HTERT RPE-1 (cell line): Measurements from ENCODE around the gene WDR41.

Experiments
- in situ Hi-C: fragments of 300-500 bp; cut with MboI; formaldehyde crosslinking; loops from 4 replicates; pipeline ENCODE4 v1.14.3; 2020; ENCODE audit warnings: low sequenced_read_pairs

Gene WDR41

DNA sequence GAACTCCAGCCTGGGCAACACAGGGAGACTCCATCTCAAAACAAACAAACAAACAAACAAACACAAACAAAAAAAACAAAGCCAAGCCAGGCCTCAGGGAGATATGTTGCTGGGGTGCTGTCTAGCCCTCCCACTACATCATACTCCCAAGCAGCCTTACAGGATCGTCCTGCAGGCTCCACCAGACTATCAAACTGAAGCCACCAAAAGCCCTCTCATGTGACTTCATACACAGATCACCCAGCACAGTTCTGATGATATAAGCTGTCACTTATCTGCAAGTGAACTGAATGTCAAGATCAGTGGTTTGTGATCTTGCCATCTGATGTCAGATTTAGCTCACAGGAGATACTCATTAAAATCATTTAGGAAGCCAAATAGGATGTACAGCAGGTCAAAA is 43.3 kb downstream of the WDR41 start:
- in situ Hi-C loops: no loop called here

DNA sequence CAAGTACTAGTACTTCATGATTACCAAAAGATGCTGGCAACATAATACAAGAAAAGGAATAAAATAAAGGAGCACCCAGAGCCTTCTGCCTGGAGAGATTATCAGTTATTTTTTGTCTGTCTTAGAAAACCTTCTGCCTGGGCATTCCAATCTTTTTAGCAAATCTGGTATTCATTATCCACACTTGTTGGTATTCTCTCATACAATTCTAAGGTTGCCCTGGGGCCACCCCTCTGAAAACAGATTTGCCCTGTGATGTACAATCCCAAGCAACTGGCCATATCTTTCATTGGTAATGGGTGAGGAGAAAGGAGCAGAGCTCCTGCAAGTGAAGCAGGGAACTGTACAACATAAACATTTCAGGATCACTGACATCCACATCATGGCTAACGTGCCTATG is 47.8 kb downstream of the WDR41 start:
- in situ Hi-C loops: no loop called here

DNA sequence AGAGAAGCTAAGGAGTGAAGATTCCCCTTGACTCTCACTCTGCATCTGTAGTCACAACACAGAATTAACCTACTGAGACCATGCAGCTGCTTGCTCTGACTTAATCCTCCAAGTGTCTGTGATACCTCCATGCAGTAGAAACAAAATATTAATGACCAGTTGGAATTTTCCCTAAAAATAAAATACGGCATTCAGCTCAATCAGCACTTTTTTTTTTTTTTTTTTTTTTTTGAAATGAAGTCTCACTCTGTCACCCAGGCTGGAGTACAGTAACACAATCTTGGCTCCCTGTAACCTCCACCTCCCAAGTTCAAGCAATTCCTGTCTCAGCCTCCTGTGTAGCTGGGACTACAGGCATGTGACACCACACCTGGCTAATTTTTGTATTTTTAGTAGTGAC is 48.4 kb downstream of the WDR41 start:
- in situ Hi-C loops: no loop called here

DNA sequence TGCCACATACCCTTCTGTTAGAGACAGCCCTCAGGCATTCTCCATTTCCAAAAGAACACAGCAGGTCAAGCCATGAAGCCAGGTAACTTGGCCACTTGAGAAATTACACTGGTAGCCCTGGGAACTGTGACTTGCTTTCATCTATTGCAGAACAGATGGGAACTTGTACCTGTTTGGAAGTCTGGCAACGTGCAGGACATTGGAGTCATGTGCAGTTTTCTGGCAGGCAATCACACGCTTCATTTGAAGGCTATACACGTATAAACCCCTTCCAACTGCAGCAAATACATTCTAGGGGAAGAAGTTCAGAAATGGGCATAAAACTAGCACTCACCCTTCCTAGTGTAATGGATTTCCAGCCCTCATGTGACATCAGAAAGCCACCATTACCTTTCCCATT is 54.0 kb downstream of the WDR41 start:
- in situ Hi-C loops: no loop called here

DNA sequence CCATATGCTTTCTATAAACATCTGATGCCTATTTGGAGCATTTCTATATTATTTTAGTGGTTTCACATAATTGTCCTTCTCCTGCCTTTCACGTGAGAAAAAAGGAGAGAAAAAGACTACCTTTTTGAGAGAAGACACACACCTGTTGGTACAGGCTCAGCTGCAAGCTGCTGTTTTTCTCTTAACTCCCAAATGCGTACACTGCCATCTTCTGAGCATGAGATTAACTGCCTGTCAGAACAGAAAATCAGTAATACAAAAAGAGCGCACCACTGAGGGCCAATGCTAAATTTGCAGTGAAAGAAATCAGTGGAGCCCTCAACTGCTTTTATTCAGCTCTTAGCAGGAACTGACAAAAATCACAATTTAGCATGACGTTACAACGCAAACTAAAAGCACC is 54.9 kb downstream of the WDR41 start:
- in situ Hi-C loops: no loop called here

- in situ Hi-C loops: no loop called here
These were observed 60.4 kb downstream of the WDR41 start for GRCh38 chr5:77431719-77432118.

DNA sequence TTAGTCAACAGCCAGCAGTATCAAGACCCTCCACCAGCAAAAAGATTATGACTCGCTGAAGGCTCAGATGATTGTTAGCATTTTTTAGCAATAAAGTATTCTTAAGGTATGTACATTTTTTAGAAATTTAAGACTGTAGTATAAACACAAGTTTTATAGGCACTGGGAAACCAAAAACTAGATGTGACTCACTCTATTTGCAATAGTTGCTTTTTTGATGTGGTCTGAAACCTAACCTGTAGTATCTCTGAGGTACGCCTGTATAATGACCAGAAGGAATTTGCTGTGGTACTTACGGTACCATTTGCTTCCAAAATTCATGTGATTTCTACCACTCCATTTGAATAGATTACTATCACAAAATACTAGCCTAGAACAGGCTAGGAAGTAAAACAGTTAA is 60.8 kb downstream of the WDR41 start:
- in situ Hi-C loops: no loop called here

DNA sequence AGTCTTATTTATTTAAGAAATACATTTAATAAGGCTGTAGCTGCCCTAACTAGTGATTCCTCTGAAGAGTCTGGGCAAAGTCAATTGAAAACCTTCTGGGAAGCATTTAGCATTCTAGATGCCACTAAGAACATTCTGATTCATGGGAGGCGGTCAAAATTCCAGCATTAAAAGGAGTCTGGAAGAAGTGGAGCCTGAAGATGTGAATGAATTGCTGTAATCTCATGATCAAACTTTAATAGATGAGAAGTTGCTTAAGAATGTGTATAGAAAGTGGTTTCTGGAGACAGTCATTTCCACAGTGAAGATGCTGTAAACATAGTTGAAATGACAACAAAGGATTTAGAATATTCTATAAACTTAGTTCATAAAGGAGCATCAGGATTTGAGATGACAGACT is 61.4 kb downstream of the WDR41 start:
- in situ Hi-C loops: no loop called here

DNA sequence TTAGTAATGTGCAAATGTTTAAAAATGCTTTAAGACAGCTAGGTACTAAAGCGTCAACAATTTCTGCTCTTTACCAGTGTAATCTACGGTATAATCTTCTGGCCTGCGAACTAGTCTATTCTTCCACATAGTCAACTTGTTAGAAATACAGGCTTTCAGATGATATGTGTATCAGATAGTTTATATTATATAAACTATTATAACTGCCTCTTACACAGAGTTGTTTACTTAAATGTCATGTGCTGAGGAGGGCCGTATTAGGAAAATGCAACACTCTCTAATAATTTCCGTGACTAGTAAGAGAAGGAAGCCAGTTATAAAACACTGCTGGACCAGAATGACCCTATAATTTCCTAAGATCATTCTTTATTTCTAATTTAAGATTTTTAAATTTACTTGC is 63.6 kb downstream of the WDR41 start:
- in situ Hi-C loops: no loop called here

DNA sequence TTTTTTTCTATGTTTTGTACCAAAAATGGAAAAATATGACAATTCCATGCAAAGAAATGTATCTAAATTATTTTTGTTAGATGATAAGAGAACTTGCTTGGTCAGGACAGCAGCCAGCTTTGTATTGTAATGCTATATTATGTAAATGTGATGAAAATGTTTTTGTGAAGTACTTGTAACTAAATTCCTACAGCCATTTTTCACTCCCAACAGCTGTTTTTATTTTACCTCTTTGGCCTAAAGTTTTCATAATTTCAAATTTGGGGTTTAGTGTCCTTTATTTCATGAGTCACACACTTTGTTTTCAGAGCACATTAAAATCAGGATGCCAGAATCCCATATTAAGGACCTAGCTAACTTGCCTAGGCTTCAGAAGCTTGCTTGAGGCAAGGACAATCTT is 64.1 kb downstream of the WDR41 start:
- in situ Hi-C loops: no loop called here

- in situ Hi-C loops: no loop called here
These were observed 65.4 kb downstream of the WDR41 start for GRCh38 chr5:77426670-77427069.

GRCh38 chr5:77425998-77426659 is 66.0 kb downstream of the WDR41 start:
- in situ Hi-C loops: no loop called here

DNA sequence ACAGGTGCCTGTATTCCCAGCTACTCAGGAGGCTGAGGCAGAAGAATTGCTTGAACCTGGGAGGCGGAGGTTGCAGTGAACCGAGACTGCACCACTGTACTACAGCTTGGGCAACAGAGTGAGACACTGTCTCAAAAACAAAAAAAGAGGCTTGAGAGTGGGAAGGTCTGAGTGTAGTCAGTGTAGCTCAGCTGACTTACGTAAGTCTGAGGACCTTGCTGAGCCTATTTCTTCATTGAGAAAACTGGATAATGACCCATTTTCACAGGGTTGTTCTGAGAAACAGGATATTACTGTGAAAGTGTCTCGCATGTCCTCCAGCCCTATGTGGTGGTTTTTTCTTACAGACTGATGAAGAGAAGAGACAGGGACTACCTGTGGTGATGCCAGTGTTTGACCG is 66.7 kb downstream of the WDR41 start:
- in situ Hi-C loops: no loop called here

GRCh38 chr5:77424921-77425320 is 67.2 kb downstream of the WDR41 start:
- in situ Hi-C loops: no loop called here

DNA sequence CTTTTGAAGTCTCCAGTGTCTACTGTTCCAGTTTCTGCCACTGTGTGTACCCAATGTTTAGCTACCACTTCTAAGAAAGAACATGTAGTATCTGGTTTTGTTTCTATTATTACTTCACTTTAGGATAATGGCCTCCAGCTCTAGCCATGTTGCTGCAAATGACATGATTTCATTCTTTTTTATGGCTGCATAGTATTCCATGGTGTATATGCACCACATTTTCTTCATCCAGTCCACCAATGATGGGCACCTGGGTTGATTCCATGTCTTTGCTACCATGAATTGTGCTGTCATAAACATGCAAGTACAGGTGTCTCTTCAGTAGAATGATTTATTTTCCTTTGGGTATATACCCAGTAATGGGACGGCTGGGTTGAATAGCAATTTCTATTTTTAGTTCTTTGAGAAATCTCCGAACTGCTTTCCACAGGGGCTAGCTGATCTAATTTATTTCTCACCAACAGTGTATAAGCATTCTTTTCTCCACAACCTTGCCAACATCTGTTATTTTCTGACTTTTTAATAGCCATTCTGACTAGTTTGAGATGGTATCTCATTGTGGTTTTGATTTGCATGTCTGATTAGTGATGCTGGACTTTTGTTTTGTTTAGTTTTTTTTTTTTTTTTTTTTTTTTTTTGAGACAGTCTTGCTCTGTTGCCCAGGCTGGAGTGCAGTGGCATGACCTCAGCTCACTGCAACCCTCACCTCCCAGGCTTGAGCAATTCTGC is 68.9 kb downstream of the WDR41 start:
- in situ Hi-C loops: no loop called here

DNA sequence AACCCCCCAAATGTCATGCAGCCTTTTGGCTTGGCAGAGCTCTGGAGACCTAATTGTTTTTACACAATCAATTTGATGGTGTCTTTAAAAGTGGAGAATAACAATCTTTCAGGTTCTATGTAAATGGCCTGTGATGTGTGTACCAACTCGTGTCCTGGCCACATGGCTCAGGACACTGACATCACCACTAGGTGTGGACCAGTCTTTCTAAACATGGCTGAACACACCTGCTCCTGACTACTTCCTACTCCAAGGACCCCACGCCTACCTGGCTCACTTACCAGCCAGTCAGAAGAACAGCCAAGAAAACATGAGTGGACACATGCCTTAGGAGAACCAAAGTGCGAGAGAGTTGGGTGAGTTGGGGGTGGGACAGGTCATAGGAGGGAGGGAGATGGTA is 71.2 kb downstream of the WDR41 start:
- in situ Hi-C loops: no loop called here

DNA sequence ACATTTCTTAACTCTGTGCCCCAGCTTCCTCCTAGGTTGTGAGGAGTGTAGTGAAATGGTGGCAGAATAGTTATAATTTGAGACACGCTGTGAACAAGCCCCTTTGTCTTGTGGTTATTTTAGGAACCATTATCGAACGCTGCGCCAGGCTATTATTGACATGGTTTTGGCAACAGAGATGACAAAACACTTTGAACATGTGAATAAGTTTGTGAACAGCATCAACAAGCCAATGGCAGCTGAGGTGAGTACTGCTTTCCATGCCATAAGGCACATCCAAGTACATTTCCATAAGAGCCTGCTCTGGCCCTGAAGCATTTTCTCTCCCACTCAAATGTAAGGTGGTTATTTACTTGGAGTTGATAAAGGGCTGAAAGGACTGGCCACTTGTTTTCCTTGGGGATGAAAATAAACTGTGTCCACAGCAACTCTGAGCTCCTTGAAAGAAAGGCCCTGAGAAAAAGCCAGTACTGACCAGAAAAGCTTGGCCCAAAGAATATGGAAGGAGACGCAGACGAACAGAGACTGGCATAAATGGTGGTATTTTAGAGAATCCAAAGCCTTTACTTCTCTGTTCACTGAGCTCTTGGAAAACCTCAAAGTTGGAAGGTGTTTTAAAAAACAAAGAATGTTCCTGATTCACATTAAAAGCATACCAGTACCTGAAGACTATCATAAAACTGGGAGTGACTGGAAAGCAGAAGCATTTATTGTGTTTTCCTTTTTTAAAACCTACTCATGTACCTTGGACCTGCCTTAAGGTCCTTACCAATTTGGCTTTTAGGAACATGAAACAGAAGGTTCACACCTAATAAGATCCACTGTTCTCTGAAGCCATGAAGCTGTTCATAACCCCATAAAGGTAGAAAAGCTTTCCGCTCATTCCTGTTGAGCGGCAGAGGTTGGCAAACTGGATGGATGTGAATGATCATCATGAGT is 72.2 kb downstream of the WDR41 start:
- in situ Hi-C loops: no loop called here

GRCh38 chr5:77418601-77419581 is 73.2 kb downstream of the WDR41 start:
- in situ Hi-C loops: no loop called here

DNA sequence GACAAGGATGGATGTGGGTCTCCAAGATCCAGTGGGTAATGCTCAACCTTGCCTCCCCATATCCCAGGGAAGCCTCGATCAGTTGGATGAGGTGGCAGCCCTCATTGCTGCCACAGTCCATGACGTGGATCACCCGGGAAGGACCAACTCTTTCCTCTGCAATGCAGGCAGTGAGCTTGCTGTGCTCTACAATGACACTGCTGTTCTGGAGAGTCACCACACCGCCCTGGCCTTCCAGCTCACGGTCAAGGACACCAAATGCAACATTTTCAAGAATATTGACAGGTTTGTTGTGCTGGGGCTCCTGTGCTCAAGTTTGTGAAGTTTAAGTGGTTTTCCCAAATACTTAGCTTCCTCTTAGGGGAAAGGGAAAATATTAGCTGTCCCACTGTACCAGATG is 74.0 kb downstream of the WDR41 start:
- in situ Hi-C loops: no loop called here

- in situ Hi-C loops: no loop called here
These were observed 79.1 kb downstream of the WDR41 start for GRCh38 chr5:77413049-77413448.
